Adrenal gland (tissue), 5 donors: ENCODE data around the gene CEP112.

Experiments used
- POLR2A ChIP-seq, 2 donors: fragments of 450-650 bp; IDR thresholded peaks; one replicate each; pipeline ENCODE4 v1.6.1; 2017; ENCODE audit warnings: antibody characterized with exemption in 2 of 2, mild to moderate bottlenecking in 2 of 2, moderate library complexity in 1 of 2
- TF ChIP-seq, protein P1 (sequence below), 6 experiments: fragments of 450-650 bp in 4 of 6; fragments of 200-600 bp in 2 of 6; sonication (generic) in 1 of 6; IDR thresholded peaks; 1 replicate in 5 of 6; 2 replicates in 1 of 6; pipeline versions ENCODE4 v1.5.1 to v1.8.0; 2016 to 2021; ENCODE audit warnings: antibody characterized with exemption in 6 of 6, mild to moderate bottlenecking in 2 of 6, moderate library complexity in 1 of 6
- donor health status: DM: no; HTN: no; CAD: no.

- TF ChIP-seq, protein P1, sequence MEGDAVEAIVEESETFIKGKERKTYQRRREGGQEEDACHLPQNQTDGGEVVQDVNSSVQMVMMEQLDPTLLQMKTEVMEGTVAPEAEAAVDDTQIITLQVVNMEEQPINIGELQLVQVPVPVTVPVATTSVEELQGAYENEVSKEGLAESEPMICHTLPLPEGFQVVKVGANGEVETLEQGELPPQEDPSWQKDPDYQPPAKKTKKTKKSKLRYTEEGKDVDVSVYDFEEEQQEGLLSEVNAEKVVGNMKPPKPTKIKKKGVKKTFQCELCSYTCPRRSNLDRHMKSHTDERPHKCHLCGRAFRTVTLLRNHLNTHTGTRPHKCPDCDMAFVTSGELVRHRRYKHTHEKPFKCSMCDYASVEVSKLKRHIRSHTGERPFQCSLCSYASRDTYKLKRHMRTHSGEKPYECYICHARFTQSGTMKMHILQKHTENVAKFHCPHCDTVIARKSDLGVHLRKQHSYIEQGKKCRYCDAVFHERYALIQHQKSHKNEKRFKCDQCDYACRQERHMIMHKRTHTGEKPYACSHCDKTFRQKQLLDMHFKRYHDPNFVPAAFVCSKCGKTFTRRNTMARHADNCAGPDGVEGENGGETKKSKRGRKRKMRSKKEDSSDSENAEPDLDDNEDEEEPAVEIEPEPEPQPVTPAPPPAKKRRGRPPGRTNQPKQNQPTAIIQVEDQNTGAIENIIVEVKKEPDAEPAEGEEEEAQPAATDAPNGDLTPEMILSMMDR (IDR thresholded peaks at IDR 0.05) = no peak
- no peak for TF ChIP-seq POLR2A (IDR thresholded peaks at IDR 0.05)
Measured at GRCh38 chr17:65902155-65902554, 289.8 kb downstream of the CEP112 start.
